ENCODE data around the gene KRT6C. TPM values are rescaled to one million over a fixed set of nuclear protein-coding genes. Genes with fewer than 3 reads are reported as not detected.

The KRT6C gene
- total RNA-seq, 4 donors from 2014 or later: not detected

DNA sequence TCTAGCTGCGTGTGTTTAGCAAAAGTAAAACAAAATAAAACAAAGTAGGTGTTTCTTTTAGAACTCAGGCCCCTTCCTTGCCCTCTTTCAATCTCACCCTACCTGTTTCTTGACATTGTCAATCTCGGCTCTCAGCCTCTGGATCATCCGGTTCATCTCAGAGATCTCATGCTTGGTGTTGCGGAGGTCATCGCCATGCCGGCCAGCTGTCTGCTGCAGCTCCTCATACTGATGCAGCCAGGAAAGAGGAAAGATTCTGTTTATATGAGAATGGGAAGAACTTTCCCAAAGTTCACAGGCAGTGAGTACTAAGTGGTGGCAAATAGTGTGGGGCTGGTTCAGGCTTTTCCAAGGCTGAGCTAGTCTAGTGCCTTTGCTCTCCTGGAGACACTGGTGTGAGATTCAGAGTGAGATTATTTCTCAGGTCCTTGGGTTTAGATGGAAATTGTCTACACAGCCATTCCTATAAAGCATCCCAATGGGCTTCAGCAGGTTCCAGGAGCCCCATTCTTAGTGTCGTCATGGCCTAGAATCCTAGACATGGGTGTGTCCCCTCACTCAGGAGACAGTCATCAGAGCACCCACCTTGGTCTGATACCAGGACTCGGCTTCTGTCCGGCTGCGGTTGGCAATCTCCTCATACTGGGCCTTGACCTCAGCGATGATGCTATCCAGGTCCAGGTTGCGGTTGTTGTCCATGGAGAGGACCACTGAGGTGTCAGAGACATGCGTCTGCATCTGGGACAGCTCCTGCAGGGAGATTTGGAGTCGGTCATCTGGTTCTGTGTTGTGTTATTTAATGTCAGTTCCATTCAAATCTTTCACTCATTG lies 43.6 kb upstream of the KRT6C start:
- intact Hi-C loops (cut with DNase I; ENCODE audit: low total_unique reads): no loop called here
- in situ Hi-C loops (cut with MboI; ENCODE audit: low sequenced_read_pairs in 4 of 4): no loop called here
- Histone ChIP-seq H3K36me3 (no peaks in the 10 kb centered on the region), H3K4me1 (no peaks in the 10 kb centered on the region), H3K27ac (no peak overlapping the region), H3K4me3 (no peak overlapping the region), H3K27me3 (peaks cover 0 to 5% (median 0%) of the 10 kb centered on the region in 3 donors), H3K9me3 (no peaks in the 10 kb centered on the region)
- TF ChIP-seq POLR2A (IDR thresholded peaks at IDR 0.05): no peak
- ATAC-seq (no peak), DNase-seq (no peak)

DNA sequence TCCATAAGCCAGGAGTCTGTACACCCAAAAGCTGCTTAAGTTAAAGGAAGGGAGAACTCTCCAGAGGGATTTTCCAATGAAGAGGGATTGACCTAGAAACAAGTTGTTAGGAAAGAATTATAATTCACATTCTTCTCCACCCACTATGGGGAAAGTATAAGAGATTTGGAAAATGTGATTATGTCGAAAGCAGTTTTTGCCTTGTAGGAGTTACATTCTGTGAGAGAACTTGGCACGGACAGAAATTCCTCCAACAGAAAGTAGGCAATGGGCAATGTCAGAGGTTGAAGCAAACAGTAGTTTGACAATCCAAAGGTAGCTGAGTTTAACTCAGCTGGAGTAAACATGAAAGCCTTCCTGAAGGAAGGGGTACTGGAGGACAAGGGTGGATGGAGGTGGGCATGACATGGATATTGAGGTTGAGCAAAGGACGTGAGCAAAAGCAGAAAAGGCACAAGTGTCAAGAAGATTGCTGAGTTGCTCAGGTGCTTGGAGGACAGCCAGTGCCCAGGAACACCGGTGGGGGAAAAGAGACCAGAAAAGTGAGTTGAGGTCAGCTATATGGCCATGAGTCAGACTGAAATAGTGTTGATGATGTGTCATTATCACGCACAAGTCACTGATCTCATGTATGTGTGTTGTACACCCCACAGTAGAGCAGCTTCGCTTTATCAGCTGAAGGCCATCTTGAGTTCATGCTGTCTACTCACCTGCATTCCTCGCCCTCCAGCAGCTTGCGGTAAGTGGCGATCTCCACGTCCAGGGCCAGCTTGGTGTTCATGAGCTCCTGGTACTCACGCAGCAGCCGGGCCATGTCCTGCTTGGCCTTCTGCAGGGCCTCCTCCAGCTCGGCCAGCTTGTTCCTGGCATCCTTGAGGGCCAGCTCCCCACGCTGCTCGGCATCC lies 42.6 kb upstream of the KRT6C start:
- DNase-seq (no peak), ATAC-seq (no peak)
- intact Hi-C loops (cut with DNase I; ENCODE audit: low total_unique reads): no loop called here
- in situ Hi-C loops (cut with MboI; ENCODE audit: low sequenced_read_pairs in 4 of 4): no loop called here
- H3K9me3 ChIP-seq: no peaks in the 10 kb centered on the region
- H3K27me3 ChIP-seq: peaks cover 0 to 4% (median 0%) of the 10 kb centered on the region in 3 donors
- no peaks in the 10 kb centered on the region for H3K36me3 ChIP-seq
- H3K4me1 ChIP-seq: no peaks in the 10 kb centered on the region
- H3K27ac ChIP-seq: no peak overlapping the region
- H3K4me3 ChIP-seq: no peak overlapping the region
- TF ChIP-seq POLR2A (IDR thresholded peaks at IDR 0.05): no peak
- no peak for TF ChIP-seq CTCF (IDR thresholded peaks at IDR 0.05 in 4 of 5, conservative IDR thresholded peaks at IDR 0.05 in 1 of 5)

- in situ Hi-C loops (cut with MboI; ENCODE audit: low sequenced_read_pairs in 4 of 4) (no loop called here), intact Hi-C loops (cut with DNase I; ENCODE audit: low total_unique reads) (no loop called here)
- Histone ChIP-seq H3K4me3 (no peak overlapping the region), H3K36me3 (no peaks in the 10 kb centered on the region), H3K4me1 (no peaks in the 10 kb centered on the region), H3K27me3 (no peaks in the 10 kb centered on the region), H3K27ac (no peak overlapping the region), H3K9me3 (no peaks in the 10 kb centered on the region)
- TF ChIP-seq POLR2A (IDR thresholded peaks at IDR 0.05): no peak
- TF ChIP-seq CTCF (IDR thresholded peaks at IDR 0.05 in 4 of 5, conservative IDR thresholded peaks at IDR 0.05 in 1 of 5): no peak
- DNase-seq (no peak), ATAC-seq (no peak)
Measured at GRCh38 chr12:52515319-52515646, 41.7 kb upstream of the KRT6C start.

GRCh38 chr12:52514471-52515318 lies 41.1 kb upstream of the KRT6C start:
- no peaks in the 10 kb centered on the region for H3K9me3 ChIP-seq
- no peak for TF ChIP-seq CTCF (IDR thresholded peaks at IDR 0.05 in 4 of 5, conservative IDR thresholded peaks at IDR 0.05 in 1 of 5)
- TF ChIP-seq POLR2A (IDR thresholded peaks at IDR 0.05): no peak
- H3K4me3 ChIP-seq: no peak overlapping the region
- ATAC-seq: no peak
- peaks cover 0 to 2% (median 0%) of the 10 kb centered on the region in 3 donors for H3K27me3 ChIP-seq
- no peaks in the 10 kb centered on the region for H3K4me1 ChIP-seq
- H3K36me3 ChIP-seq: no peaks in the 10 kb centered on the region
- H3K27ac ChIP-seq: no peak overlapping the region
- in situ Hi-C loops (cut with MboI; ENCODE audit: low sequenced_read_pairs in 4 of 4): no loop called here
- intact Hi-C loops (cut with DNase I; ENCODE audit: low total_unique reads): no loop called here
- no peak for DNase-seq

All from gastrocnemius medialis (tissue), 4 donors.